ENCODE data around the gene SHE.

- TF ChIP-seq, protein P1, sequence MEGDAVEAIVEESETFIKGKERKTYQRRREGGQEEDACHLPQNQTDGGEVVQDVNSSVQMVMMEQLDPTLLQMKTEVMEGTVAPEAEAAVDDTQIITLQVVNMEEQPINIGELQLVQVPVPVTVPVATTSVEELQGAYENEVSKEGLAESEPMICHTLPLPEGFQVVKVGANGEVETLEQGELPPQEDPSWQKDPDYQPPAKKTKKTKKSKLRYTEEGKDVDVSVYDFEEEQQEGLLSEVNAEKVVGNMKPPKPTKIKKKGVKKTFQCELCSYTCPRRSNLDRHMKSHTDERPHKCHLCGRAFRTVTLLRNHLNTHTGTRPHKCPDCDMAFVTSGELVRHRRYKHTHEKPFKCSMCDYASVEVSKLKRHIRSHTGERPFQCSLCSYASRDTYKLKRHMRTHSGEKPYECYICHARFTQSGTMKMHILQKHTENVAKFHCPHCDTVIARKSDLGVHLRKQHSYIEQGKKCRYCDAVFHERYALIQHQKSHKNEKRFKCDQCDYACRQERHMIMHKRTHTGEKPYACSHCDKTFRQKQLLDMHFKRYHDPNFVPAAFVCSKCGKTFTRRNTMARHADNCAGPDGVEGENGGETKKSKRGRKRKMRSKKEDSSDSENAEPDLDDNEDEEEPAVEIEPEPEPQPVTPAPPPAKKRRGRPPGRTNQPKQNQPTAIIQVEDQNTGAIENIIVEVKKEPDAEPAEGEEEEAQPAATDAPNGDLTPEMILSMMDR (conservative IDR thresholded peaks at IDR 0.05 in 1 of 2, IDR thresholded peaks at IDR 0.05 in 1 of 2; ENCODE audit: extremely low read depth in 1 of 2, insufficient read depth in 1 of 2, low read depth in 1 of 2, low read length in 2 of 2): no peak
- no peak for TF ChIP-seq EZH2 (IDR thresholded peaks at IDR 0.05; ENCODE audit: borderline replicate concordance, low read length)
These were observed 27.4 kb downstream of the SHE start for GRCh38 chr1:154474802-154475201.

Data from mammary epithelial cell (primary cell).